NCI-H748 treated with DMSO at 0.1 percent for 48 hours (cell line): ENCODE data around the gene MDGA2.

ENCODE experiments used
- DNase-seq: peaks from one replicate; lab custom pipeline; 2025; lab: John Stamatoyannopoulos, UW

The MDGA2 gene

GRCh38 chr14:47120645-47121044 lies 554.8 kb downstream of the MDGA2 start:
- no peak for DNase-seq

DNA sequence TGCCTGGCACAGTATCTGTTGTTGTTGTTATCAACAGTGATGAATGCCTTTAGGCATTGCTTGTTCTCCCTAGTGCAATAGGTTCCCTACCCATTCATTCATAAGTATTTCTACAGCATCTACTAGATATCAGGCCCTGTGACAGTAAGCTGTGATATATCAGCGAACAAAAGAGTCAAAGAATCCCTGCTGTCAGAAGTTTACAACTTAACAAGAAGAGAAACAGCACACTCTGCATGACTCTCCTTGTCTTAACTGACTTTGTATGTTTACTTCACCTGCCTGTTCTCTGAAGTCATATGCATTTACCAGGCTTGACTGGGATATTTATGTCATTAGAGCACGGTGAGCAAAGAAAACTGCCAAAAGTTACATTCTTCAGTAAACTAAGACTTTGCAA lies 571.6 kb downstream of the MDGA2 start:
- DNase-seq: no peak

DNA sequence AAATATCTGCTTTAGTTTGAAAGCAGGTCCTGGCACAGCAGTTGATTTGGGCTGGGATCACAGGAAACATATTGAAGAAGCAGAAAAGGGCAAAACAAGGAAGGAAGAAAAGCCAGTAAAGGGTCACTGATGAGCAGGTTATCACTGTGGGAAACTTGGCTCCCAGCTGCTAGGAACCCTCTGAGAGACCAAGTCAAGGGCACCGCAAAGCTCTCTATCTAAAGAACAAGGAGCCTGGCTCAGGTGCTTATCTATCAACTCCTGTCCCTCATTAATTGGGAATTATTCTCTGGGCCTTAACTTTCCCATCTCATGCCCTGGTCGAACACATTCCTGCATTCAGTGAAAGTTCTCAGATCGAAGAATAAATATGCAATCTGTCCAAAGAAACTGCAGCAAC lies 572.9 kb downstream of the MDGA2 start:
- no peak for DNase-seq

DNA sequence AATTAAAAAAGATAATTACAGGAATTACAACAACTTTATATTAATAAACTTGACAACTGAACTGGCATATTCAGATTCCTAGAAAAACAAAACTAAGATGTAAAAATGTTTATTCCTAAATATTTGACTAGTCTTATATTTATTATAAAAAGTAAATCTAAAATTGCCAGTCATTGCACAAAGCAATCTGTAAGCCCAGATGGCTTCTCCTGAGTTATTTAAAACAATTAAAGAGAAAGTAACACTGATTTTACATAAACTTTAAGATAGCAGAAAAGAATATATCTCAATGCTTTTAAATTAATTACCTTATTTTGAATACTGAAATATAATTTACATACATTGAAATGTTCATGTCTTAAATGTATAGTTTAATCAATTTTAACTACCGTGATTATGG lies 589.7 kb downstream of the MDGA2 start:
- no peak for DNase-seq

GRCh38 chr14:47065326-47065725 lies 610.1 kb downstream of the MDGA2 start:
- no peak for DNase-seq

DNA sequence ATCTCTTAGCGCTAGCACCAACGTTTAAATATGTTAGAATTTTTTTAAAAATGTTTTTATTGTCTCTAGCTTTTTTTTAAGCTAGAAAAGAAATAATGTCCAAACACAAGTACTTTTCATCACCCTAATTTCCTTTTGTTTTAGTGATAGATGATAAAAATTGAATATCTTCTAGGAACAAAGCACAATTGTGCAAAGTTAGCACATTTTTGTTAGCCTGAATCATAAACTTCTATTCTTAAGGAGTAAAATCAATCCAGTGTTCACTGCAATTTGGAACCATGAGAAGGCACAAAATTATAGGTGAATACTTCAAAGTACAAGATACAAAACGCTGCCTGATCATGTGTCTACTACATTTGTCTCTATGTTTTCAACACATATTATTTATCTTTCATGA lies 615.4 kb downstream of the MDGA2 start:
- DNase-seq: no peak

DNA sequence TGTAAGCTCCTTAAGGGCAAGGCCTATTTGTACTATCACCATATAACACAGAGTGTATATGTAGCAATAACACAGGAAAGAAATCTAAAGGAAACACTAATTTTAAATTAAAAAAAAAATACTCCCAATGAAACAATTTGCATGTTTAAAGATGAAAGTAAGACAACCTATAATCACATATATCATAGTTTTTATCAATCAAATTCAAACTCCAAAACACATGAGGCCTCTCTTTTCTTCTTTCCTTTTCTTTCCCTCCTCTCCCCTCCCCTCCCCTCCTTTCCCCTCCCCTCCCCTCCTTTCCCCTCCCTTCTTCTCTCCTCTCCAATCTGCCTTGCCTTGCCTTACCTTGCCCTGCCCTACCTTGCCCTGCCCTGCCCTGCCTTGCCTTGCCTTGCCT lies 618.0 kb downstream of the MDGA2 start:
- DNase-seq: no peak

DNA sequence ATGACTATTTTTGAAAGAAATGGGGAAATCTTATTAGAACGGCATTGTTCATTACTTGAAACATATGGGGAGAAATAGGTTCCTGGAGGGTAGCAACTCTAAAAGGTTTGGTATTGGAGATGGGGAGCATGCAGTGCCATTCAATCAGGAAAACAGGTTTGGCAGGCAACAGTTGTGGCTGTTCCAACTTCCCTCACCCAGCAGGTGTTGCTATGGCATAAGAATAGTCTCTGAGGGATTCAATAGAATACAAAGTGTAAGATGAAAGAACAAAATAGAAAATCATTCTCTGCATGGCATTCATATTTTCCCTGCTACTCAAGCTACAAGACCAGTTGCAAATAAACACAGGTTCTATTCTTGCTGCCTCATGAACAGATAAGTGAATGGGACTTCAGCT lies 630.6 kb downstream of the MDGA2 start:
- DNase-seq: no peak

GRCh38 chr14:47040550-47040949 lies 634.9 kb downstream of the MDGA2 start:
- no peak for DNase-seq

GRCh38 chr14:47039336-47039735 lies 636.1 kb downstream of the MDGA2 start:
- DNase-seq: no peak

DNA sequence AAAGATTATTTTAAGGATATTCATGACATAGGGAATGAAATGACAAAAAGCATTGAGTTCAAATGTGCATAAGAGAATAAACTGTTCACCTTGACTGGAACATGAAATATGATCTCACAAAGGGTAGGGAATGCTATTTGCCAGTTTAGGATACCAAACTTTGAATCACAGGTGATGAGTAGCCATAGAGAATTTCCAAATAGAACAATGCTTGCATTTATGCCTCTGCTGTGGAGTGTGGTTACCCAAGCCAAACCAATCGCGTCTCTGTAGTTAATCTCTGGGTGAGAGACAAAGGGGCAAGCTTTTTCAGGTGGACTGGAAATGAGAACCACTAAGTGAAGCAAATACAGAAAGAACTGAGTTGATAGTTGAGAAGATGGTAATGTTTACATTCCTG lies 652.7 kb downstream of the MDGA2 start:
- DNase-seq: no peak

- no peak for DNase-seq
These were observed 654.9 kb downstream of the MDGA2 start for GRCh38 chr14:47020500-47020899.

DNA sequence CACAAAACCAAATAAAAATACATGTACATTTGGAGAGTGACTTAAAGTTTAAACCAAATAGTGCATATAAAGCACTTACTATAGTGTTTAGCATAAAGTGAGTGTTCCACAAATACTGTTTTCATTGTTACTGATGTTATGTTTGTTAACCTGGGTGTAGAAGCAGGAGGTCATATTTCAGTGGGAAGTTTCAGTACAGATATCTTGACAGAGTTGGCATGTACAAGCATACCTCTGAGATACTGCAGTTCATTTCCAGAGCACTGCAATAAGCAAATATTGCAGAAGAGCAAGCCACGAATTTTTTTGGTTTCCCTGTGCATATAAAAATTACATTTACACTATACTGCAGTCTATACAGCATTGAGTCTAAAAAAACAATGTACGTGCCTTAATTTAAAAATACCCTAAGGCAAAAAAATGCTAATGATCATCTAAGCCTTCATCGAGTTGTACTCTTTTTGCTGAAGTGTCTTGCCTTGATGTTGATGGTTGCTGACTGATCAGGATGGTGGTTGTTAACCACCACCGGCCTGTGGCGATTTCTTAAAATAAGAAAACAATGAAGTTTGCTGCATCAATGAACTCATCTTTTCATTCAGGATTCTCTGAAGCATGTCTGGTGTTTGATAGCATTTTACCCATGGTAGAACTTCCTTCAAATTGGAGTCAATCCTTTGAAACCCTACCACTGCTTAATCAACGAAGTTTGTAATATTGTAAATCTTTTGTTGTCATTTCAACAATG lies 662.7 kb downstream of the MDGA2 start:
- DNase-seq: no peak

DNA sequence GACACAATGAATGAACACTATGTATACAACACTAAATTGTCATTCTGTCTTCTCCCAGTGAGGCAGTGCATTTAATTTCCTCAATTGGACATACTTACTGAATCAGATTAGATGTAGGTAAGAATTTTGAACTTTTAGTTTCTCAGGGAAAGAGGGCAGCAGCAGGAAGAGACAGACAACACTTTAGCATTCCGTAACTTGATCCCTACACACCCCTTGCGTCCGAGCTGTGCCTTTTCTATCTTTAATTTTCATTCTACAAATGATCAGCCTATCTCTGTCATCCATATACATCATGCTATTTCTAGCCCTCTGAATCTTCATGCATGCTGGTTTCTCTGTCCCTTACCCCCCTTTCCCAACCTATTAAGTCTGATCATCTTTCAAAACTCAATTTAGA lies 665.8 kb downstream of the MDGA2 start:
- no peak for DNase-seq

GRCh38 chr14:47008732-47009131 lies 666.7 kb downstream of the MDGA2 start:
- DNase-seq: no peak

DNA sequence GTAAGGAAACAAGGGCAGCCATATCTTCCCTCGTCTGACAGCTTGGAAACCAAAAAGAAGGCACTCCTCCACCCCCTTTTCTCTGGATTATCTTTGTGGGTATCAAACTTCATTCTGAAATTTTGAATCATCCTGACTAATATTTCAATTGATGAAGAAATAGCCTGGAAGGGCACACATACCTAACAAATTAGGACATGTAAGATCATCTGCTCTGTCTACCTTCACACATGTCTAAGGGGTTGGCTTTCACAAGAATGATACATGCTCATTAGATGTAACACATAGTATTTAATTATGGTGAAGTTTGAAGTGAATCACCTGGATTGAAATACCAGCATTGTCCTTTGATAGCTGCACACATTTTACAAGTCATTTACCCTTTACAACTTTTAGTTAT lies 675.7 kb downstream of the MDGA2 start:
- no peak for DNase-seq

DNA sequence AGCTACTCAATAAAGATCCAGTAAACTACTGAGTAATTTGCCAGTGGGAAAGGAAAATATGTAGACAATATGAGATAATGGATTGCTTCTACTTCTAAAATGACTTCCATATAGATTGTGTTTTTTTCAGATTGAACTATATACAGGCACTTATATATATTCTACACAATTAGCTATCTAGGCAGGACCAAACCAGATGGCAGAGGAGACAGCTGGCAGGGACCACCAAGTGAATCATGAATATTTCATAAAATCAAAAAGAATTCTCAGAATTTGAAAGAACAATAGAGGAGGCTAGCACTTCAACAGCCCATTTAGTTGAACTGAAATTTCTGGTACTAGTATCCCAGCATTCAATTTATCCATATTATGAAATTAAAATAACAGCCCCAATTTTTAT lies 685.8 kb downstream of the MDGA2 start:
- no peak for DNase-seq

DNA sequence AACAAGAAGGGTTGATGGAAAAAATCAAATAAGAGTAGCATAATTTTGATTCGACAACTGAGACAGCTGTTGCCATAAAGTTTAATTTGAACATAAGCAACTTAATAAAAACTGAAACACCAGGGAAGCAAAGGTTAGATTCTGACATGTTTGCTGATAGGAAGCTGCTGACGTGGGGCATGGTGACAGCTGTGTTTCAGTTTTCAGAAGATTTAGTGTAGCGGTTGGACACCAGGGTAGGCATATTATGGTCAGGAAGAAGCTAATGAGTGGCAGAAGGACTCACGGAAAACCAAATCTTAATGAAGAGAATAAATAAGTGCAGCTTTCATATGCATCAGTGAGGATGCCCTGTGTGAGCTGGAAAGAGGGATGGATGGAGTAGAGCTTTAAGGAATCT lies 687.1 kb downstream of the MDGA2 start:
- no peak for DNase-seq

- no peak for DNase-seq
These were observed 689.6 kb downstream of the MDGA2 start for GRCh38 chr14:46985529-46986380.

- no peak for DNase-seq
These were observed 702.1 kb downstream of the MDGA2 start for GRCh38 chr14:46973295-46973694.

DNA sequence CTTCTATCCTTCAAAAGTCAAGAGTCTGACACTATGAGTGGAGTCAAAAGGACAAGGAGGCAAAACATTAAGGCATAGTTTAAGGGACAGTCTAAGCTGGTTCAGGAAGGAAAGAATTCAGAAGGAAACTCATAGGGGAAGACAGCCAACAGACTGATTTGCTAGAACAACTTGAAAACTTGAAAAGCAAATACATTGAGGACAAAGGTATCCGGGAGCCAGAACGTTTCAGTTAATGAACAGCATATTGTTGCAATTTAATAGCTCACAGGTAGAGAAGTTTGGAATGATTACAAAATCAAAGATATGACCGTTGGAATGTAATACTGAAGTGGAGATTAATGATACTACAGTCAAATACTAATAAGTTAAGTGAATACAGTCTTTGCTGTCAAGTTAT lies 711.0 kb downstream of the MDGA2 start:
- DNase-seq: no peak

DNA sequence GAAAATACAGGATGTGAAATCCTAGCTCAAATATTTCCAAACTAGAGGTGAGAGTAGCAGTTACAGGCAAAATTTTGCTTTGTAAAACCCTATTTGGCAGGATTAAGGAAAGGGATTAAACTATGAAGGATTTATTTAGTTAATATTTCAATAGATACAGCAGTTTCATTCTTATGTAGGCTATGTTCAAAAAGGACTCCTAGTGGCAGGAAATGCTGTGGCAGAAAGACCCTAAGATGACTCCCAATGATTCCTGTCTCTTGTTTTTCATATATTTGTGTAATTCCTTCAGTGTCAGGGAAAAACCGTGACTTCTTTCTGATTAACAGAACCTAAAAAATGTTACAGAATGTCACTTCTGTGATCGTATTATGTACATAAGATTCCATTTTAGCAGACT lies 724.3 kb downstream of the MDGA2 start:
- DNase-seq: no peak

GRCh38 chr14:46940611-46941010 lies 734.8 kb downstream of the MDGA2 start:
- no peak for DNase-seq

DNA sequence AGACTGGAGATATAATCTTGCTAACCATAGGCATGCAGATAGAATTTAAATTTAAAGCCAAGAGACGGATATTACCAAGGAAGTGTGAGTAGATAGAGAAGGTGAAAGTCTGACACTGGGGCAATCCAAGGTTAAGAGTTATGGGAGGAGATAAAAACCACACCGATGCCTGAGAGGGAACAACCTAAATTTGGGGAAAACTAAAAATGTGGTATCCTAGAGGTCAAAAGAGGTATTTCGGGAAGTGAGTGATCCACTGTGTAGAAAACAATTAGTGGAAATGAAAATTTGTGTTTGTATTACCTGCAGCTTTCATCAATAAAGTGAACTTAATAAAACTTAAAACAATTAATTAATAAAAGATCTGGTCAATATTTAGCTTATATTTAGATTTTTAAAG lies 754.9 kb downstream of the MDGA2 start:
- no peak for DNase-seq
